RWPE2 (cell line): ENCODE results near the gene RPGRIP1L.

Experiments
- ATAC-seq: fragments of 200-7000 bp; cut with Tn5 transposase; 3 replicates; pipeline ENCODE4 v1.9.1; 2021; ENCODE audit warnings: low read depth
- DNase-seq: peaks from one replicate; pipeline ENCODE4 v3.0.0-alpha.2; 2020; ENCODE audit warnings: low spot score
- H3K27ac ChIP-seq: fragments of 450-650 bp; 2 replicates; pipeline ENCODE4 v1.5.1; 2017; ENCODE audit warnings: mild to moderate bottlenecking; ENCODE audit not compliant: poor library complexity, severe bottlenecking
- H3K27me3 ChIP-seq: fragments of 250-450 bp; sonication (Bioruptor Pico); 2 replicates; pipeline ENCODE4 v1.5.1; 2021; ENCODE audit warnings: mild to moderate bottlenecking, moderate library complexity; ENCODE audit not compliant: insufficient read depth, poor library complexity, severe bottlenecking
- H3K36me3 ChIP-seq: fragments of 250-450 bp; sonication (Bioruptor Pico); 2 replicates; pipeline ENCODE4 v1.5.1; 2020; ENCODE audit warnings: low read depth, mild to moderate bottlenecking, moderate library complexity
- H3K4me1 ChIP-seq: fragments of 250-450 bp; sonication (Bioruptor Pico); 2 replicates; pipeline ENCODE4 v1.5.1; 2021; ENCODE audit warnings: mild to moderate bottlenecking, moderate library complexity; ENCODE audit not compliant: insufficient read depth, poor library complexity, severe bottlenecking
- H3K4me3 ChIP-seq: fragments of 250-450 bp; sonication (Bioruptor Pico); 2 replicates; pipeline ENCODE4 v1.5.1; 2021; ENCODE audit warnings: mild to moderate bottlenecking, moderate library complexity; ENCODE audit not compliant: severe bottlenecking
- H3K9me3 ChIP-seq: fragments of 250-450 bp; sonication (Bioruptor Pico); 2 replicates; pipeline ENCODE4 v1.5.1; 2021; ENCODE audit warnings: mild to moderate bottlenecking, moderate library complexity; ENCODE audit not compliant: severe bottlenecking
- CTCF ChIP-seq: fragments of 450-650 bp; IDR thresholded peaks from one replicate; pipeline ENCODE4 v1.5.1; 2017; ENCODE audit warnings: mild to moderate bottlenecking, moderate library complexity; ENCODE audit not compliant: poor library complexity, severe bottlenecking

RPGRIP1L gene

GRCh38 chr16:53609536-53609935 lies 94.1 kb downstream of the RPGRIP1L start:
- ATAC-seq (no peak), DNase-seq (no peak)
- Histone ChIP-seq H3K36me3 (0 out of 2 replicates have a peak, but pooled peaks cover 3% of the 10 kb centered on the region), H3K27ac (no peak overlapping the region), H3K27me3 (no peaks in the 10 kb centered on the region), H3K9me3 (no peaks in the 10 kb centered on the region), H3K4me1 (no peaks in the 10 kb centered on the region), H3K4me3 (no peak overlapping the region)
- no peak for TF ChIP-seq CTCF

DNA sequence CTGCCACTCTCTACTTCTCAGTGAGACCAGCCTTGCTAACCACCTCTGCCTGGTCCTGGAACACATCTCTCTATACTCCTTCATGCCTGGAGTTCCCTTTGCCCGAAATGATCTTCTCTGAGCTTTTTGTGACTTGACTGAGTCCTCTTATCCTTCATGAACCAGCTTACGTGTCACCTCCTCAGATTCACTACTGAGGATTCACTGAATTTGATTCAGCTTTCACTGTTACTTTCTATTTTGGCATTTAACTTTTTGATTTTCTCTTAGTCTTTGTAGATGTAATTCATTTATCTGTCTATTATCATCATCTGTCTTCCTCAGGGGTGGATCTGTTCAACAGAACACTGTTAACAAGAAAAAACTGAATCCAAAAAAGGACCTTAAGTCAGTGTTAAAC lies 95.6 kb downstream of the RPGRIP1L start:
- no peak overlapping the region for H3K27ac ChIP-seq
- no peak for TF ChIP-seq CTCF
- 0 out of 2 replicates have a peak, but pooled peaks cover 3% of the 10 kb centered on the region for H3K36me3 ChIP-seq
- no peaks in the 10 kb centered on the region for H3K9me3 ChIP-seq
- no peaks in the 10 kb centered on the region for H3K27me3 ChIP-seq
- H3K4me1 ChIP-seq, result no peaks in the 10 kb centered on the region
- no peak for ATAC-seq
- H3K4me3 ChIP-seq, result no peak overlapping the region
- no peak for DNase-seq

GRCh38 chr16:53605831-53606400 lies 97.7 kb downstream of the RPGRIP1L start:
- no peaks in the 10 kb centered on the region for H3K9me3 ChIP-seq
- no peaks in the 10 kb centered on the region for H3K27me3 ChIP-seq
- no peak overlapping the region for H3K4me3 ChIP-seq
- no peak overlapping the region for H3K27ac ChIP-seq
- H3K4me1 ChIP-seq, result no peaks in the 10 kb centered on the region
- DNase-seq (no peak), ATAC-seq (no peak)
- no peak for TF ChIP-seq CTCF
- H3K36me3 ChIP-seq, result 0 out of 2 replicates have a peak, but pooled peaks cover 7% of the 10 kb centered on the region

DNA sequence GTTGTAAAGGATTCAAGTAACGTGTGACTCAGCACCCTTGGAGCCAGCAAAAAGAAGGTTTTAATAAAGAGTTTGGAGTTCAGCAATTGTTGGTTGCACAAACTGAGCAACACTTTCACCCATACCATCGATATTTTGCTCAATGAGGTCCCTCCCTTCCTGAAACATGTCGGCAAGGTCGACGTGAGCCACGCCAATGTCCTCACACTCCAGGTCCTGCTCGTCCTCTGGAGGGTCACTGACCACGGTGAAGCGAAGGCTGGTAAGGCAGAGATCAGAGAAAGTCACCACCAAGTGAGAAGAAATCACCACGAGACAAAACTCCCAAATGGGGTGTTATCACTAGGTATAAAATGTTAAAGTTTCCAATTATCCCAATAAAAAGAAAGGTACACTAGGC lies 98.3 kb downstream of the RPGRIP1L start:
- H3K36me3 ChIP-seq, result 0 out of 2 replicates have a peak, but pooled peaks cover 7% of the 10 kb centered on the region
- no peaks in the 10 kb centered on the region for H3K4me1 ChIP-seq
- TF ChIP-seq CTCF, result no peak
- no peaks in the 10 kb centered on the region for H3K9me3 ChIP-seq
- ATAC-seq (no peak), DNase-seq (no peak)
- H3K4me3 ChIP-seq, result no peak overlapping the region
- H3K27ac ChIP-seq, result no peak overlapping the region
- H3K27me3 ChIP-seq, result no peaks in the 10 kb centered on the region

GRCh38 chr16:53601961-53602360 lies 101.7 kb downstream of the RPGRIP1L start:
- Histone ChIP-seq H3K36me3 (0 out of 2 replicates have a peak, but pooled peaks cover 4% of the 10 kb centered on the region), H3K27me3 (no peaks in the 10 kb centered on the region), H3K27ac (no peak overlapping the region), H3K4me3 (no peak overlapping the region), H3K9me3 (no peaks in the 10 kb centered on the region), H3K4me1 (no peaks in the 10 kb centered on the region)
- no peak for TF ChIP-seq CTCF
- ATAC-seq, result no peak
- no peak for DNase-seq
